Upper lobe of left lung (tissue), 4 donors: ENCODE measurements around the gene DPP3.

ENCODE experiments used
- EP300 ChIP-seq, 4 donors: sonication (generic); formaldehyde crosslinking; IDR thresholded peaks; one replicate each; pipeline ENCODE4 v1.5.1; 2017; ENCODE audit warnings: antibody characterized with exemption in 4 of 4, control low read depth in 2 of 4
- POLR2A ChIP-seq, 4 donors: fragments of 450-650 bp; IDR thresholded peaks; one replicate each; pipeline ENCODE4 v1.5.1; 2016 to 2017; ENCODE audit warnings: antibody characterized with exemption in 4 of 4, mild to moderate bottlenecking in 2 of 4
- POLR2AphosphoS5 ChIP-seq, 2 donors: sonication (generic); formaldehyde crosslinking; IDR thresholded peaks; one replicate each; pipeline ENCODE4 v1.5.1; 2017; ENCODE audit warnings: antibody characterized with exemption in 2 of 2
- TF ChIP-seq, protein P1 (sequence below), 6 experiments: fragments of 450-650 bp in 4 of 6; fragments of 200-600 bp in 2 of 6; sonication (generic) in 2 of 6; IDR thresholded peaks; one replicate each; pipeline ENCODE4 v1.5.1; 2016 to 2019; ENCODE audit warnings: antibody characterized with exemption in 6 of 6

DNA sequence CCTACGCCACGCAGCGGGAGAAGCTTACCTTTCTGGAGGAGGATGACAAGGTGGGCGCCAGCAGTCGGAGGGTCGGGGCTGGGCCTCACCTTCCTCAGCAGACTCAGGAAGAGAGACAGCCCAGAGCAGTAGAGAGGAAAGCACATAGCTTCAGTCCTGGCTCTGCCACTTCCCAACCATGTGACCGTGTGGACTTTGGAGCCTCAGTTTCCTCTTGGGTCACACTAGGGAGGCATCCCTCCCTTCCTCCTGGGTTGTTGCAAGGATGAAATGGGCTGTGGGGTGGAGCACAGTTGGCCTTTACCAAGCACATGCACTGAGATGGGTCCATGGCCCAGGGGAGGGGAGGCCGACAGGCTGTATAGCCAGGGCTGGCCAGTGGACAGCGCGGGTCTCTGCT, 12.9 kb downstream of the DPP3 start:
- TF ChIP-seq, protein P1, sequence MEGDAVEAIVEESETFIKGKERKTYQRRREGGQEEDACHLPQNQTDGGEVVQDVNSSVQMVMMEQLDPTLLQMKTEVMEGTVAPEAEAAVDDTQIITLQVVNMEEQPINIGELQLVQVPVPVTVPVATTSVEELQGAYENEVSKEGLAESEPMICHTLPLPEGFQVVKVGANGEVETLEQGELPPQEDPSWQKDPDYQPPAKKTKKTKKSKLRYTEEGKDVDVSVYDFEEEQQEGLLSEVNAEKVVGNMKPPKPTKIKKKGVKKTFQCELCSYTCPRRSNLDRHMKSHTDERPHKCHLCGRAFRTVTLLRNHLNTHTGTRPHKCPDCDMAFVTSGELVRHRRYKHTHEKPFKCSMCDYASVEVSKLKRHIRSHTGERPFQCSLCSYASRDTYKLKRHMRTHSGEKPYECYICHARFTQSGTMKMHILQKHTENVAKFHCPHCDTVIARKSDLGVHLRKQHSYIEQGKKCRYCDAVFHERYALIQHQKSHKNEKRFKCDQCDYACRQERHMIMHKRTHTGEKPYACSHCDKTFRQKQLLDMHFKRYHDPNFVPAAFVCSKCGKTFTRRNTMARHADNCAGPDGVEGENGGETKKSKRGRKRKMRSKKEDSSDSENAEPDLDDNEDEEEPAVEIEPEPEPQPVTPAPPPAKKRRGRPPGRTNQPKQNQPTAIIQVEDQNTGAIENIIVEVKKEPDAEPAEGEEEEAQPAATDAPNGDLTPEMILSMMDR (IDR thresholded peaks at IDR 0.05): no peak
- no peak for TF ChIP-seq POLR2A (IDR thresholded peaks at IDR 0.05)
- TF ChIP-seq POLR2AphosphoS5 (IDR thresholded peaks at IDR 0.05): no peak
- no peak for TF ChIP-seq EP300 (IDR thresholded peaks at IDR 0.05)
